Heart left ventricle (tissue), 16 donors: Measurements from ENCODE around the gene SEC24A. TPM values are rescaled to one million over a fixed set of nuclear protein-coding genes. Genes with fewer than 3 reads are reported as not detected.
"Not testable (repeated sequence)": the region's sequence is repeated elsewhere in the genome, so short reads cannot be mapped to it uniquely, and the experiment has no call there.

Experiments
- ATAC-seq, 4 donors: fragments of 200-7000 bp; cut with Tn5 transposase; one replicate each; pipeline ENCODE4 v1.9.1; 2020 to 2022; ENCODE audit warnings: moderate library complexity in 4 of 4, mild to moderate bottlenecking in 3 of 4, moderate number of reproducible peaks in 1 of 4
- DNase-seq, 5 donors: peaks; one replicate each; pipeline ENCODE4 v3.0.0-alpha.2; 2020
- H3K27ac ChIP-seq, 12 donors: fragments of 200-600 bp; sonication (generic) in 4 of 12; one replicate each; pipeline versions ENCODE4 v1.5.0 to v1.8.0; 2016 to 2022; ENCODE audit warnings: mild to moderate bottlenecking in 2 of 12
- H3K27me3 ChIP-seq, 9 donors: fragments of 200-600 bp; sonication (generic) in 2 of 9; one replicate each; pipeline versions ENCODE4 v1.5.1 to v1.8.0; 2016 to 2022; ENCODE audit warnings: mild to moderate bottlenecking in 3 of 9
- H3K36me3 ChIP-seq, 9 donors: fragments of 200-600 bp; sonication (generic) in 2 of 9; one replicate each; pipeline versions ENCODE4 v1.5.0 to v1.8.0; 2018 to 2022; ENCODE audit warnings: mild to moderate bottlenecking in 2 of 9
- H3K4me1 ChIP-seq, 12 donors: fragments of 200-600 bp; sonication (generic) in 4 of 12; one replicate each; pipeline versions ENCODE4 v1.5.0 to v1.8.0; 2016 to 2022; ENCODE audit warnings: mild to moderate bottlenecking in 3 of 12
- H3K4me3 ChIP-seq, 12 donors: fragments of 200-600 bp; sonication (generic) in 4 of 12; one replicate each; pipeline versions ENCODE4 v1.5.0 to v1.8.0; 2017 to 2022; ENCODE audit warnings: mild to moderate bottlenecking in 9 of 12, moderate library complexity in 4 of 12
- H3K9me3 ChIP-seq, 12 donors: fragments of 200-600 bp; sonication (generic) in 4 of 12; one replicate each; pipeline versions ENCODE4 v1.5.0 to v1.8.0; 2016 to 2022; ENCODE audit warnings: mild to moderate bottlenecking in 1 of 12
- CTCF ChIP-seq, 12 donors: fragments of 200-600 bp; sonication (generic) in 4 of 12; IDR thresholded peaks; one replicate each; pipeline versions ENCODE4 v1.5.0 to v1.8.0; 2018 to 2022; ENCODE audit warnings: antibody characterized with exemption in 12 of 12, mild to moderate bottlenecking in 5 of 12
- POLR2A ChIP-seq, 2 donors: fragments of 450-650 bp; IDR thresholded peaks; one replicate each; pipeline ENCODE4 v1.6.1; 2017; ENCODE audit warnings: antibody characterized with exemption in 2 of 2, mild to moderate bottlenecking in 2 of 2, moderate library complexity in 2 of 2
- WGBS, 4 donors: extraction: QIAGEN DNeasy Blood & Tissue Kit in 2 of 4; methylation state at CpG; one replicate each; pipeline versions ENCODE4 v1.1.5 to v1.1.7; 2013 to 2018; 5-methylcytosine and 5-hydroxymethylcytosine counted together
- intact Hi-C, 10 donors: fragments of 100-400 bp; cut with DNase I; formaldehyde crosslinking; loops; one replicate each; pipeline versions ENCODE4 v1.11.1 to v1.14.2; 2022
- polyA plus RNA-seq, 2 donors: library from polyadenylated mRNA; stranded (reverse); fragments of 200-250 nt; gene quantifications; one replicate each; pipeline ENCODE4 v1.2.3, GENCODE V29; 2013
- total RNA-seq, 9 donors: library from RNA; depleted of rRNA in 2 of 9; stranded (reverse); fragments of >200 nt in 2 of 9; fragmentation: NEBNext Ultra II Directional in 3 of 9; extraction: Animal tissue kit (Norgen Biotek cat#: 25700) in 3 of 9; gene quantifications; one replicate each; pipeline versions ENCODE4 v1.1.0 to v1.2.4, GENCODE V29; 2016 to 2023
- donor health status: ischemic (EF 13 %, LVEDD 7.1; RV severe dilation, severe dysfunction).
- donor health status: healthy with polysubstance abuse.
- donor health status: DM: no; HTN: yes; CAD: no.
- donor health status: DM: no; HTN: no; CAD: no.
- donor health status: ischemic (EF 25% LVEDD 6.9; RV normal size, moderate dysfunction).
- donor health status: ischemic (EF 25% LVEDD 5.7; RV mildly dilated, moderate dysfunction).
- donor health status: healthy.
- donor health status: DM: yes; HTN: yes; CAD: no.
- donor health status: ischemic (EF 35%, LVEDD 5.7; RV mildly dilated, moderate dysfunction).
- donor health status: nonischemic (EF 11% LVEDD 7.7; RV severe dilation, severe dysfunction).
- donor health status: DM: yes; HTN: yes; CAD: no.
- donor health status: PGD.
- donor health status: ischemic (EF 29% LVEDD 5.4; RV normal size, mild dysfunction).
- donor health status: nonischemic (EF 23%, LVEDD 6.1; RV moderate dilation, normal function).

The SEC24A gene
- total and polyA plus RNA-seq, 11 donors, result 2.2 to 15.7 (median 8.6) TPM

GRCh38 chr5:134626369-134627014 lies 22.1 kb upstream of the SEC24A start:
- ATAC-seq (peak in 2 of 4 donors; percentile 29 to 68), DNase-seq (no peak)
- no peak overlapping the region for H3K4me3 ChIP-seq
- TF ChIP-seq POLR2A (IDR thresholded peaks at IDR 0.05) (no peak), CTCF (IDR thresholded peaks at IDR 0.05) (no peak)
- WGBS, 4 donors, result 48 to 54% (median 50%) methylated on average over 2 of the region's 2 CpGs
- intact Hi-C loops, result no loop called here
- H3K36me3 ChIP-seq, result peaks cover 0 to 42% (median 25%) of the 10 kb centered on the region in 9 donors
- H3K4me1 ChIP-seq, result peaks cover 0 to 25% (median 9%) of the 10 kb centered on the region in 12 donors
- H3K9me3 ChIP-seq, result no peaks in the 10 kb centered on the region
- H3K27me3 ChIP-seq, result no peaks in the 10 kb centered on the region
- peak overlapping the region in 2 of 12 donors; percentile 28 to 37 for H3K27ac ChIP-seq

DNA sequence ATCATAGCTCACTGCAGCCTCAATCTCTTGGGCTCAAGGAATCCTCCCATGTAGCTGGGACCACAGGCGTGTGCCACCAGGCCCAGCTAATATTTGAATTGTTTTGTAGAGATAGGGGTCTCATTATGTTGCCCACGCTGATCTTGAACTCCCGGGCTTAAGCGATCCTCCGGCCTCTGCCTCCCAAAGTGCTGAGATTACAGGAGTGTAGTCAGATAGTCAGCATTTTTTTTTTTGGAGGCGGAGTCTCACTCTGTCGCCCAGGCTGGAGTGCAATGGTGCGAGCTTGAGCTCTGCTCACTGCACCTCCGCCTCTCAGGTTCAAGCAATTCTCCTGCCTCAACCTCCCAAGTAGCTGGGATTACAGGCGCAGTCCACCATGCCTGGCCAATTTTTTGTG lies 14.4 kb upstream of the SEC24A start:
- no peak overlapping the region for H3K27ac ChIP-seq
- no peaks in the 10 kb centered on the region for H3K9me3 ChIP-seq
- ATAC-seq, result no peak
- no peak for TF ChIP-seq CTCF (IDR thresholded peaks at IDR 0.05)
- no peak for TF ChIP-seq POLR2A (IDR thresholded peaks at IDR 0.05)
- H3K4me1 ChIP-seq, result peaks cover 0 to 23% (median 11%) of the 10 kb centered on the region in 12 donors
- H3K4me3 ChIP-seq, result no peak overlapping the region
- intact Hi-C loops, result no loop called here
- DNase-seq, result no peak
- WGBS, 4 donors, result 83 to 90% (median 88%) methylated on average over 10 of the region's 10 CpGs
- no peaks in the 10 kb centered on the region for H3K36me3 ChIP-seq
- H3K27me3 ChIP-seq, result no peaks in the 10 kb centered on the region

DNA sequence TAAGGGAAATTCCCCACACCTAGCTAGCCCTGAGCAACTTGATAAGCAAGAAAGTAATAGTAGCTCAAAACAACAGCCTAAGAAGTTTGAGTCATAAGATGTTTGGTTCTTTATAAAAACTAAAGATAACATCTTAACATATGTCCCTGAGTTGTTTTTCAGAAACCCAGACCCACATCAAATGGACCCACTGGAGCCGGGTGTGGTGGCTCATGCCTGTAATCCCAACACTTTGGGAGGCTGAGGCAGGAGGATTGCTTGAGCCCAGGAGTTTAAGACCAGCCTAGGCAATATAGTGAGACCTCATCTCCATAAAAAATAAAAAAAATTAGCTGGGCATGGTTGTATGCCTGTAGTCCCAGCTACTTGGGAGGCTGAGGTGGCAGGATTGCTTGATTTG lies 13.2 kb upstream of the SEC24A start:
- H3K27me3 ChIP-seq, H3K36me3 ChIP-seq, H3K4me3 ChIP-seq, H3K9me3 ChIP-seq, DNase-seq, intact Hi-C loops, H3K27ac ChIP-seq, ATAC-seq: not testable (repeated sequence)
- WGBS, 4 donors, result 79 to 95% (median 94%) methylated on average over 1 of the region's 1 CpG
- H3K4me1 ChIP-seq, result peaks cover 0 to 23% (median 11%) of the 10 kb centered on the region in 12 donors

DNA sequence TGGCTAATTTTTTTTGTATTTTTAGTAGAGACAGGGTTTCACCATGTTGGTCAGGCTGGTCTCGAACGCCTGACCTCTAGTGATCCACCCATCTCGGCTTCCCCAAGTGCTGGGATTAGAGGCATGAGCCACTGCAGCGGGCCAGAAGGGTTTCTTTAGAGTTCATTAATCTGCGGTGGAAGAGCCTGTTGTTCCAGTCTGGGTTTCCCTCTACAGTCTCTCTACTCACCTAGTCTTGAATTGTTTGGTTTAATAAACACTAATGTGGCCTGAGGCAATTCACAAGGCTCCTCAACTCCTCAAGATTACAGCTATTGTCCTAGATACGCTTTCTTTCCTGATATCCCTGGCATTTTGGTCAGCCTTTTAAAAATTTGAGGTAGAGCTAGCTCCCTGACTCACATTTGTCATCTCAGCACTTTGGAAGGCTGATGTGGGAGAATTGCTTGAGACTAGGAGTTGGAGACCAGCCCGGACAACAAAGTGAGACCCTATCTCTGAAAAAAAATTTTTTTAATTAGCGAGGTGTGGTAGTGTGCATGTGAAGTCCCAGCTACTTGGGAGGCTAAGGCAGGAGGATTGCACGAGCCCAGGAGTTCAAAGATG lies 11.4 kb upstream of the SEC24A start:
- H3K27ac ChIP-seq, result no peak overlapping the region
- TF ChIP-seq POLR2A (IDR thresholded peaks at IDR 0.05), result no peak
- TF ChIP-seq CTCF (IDR thresholded peaks at IDR 0.05), result no peak
- intact Hi-C loops, result no loop called here
- H3K4me3 ChIP-seq, result no peak overlapping the region
- H3K36me3 ChIP-seq, result no peaks in the 10 kb centered on the region
- ATAC-seq (no peak), DNase-seq (no peak)
- 85 to 89% (median 85%) methylated on average over 9 of the region's 9 CpGs for WGBS, 4 donors
- H3K4me1 ChIP-seq, result peaks cover 0 to 5% (median 0%) of the 10 kb centered on the region in 12 donors
- H3K27me3 ChIP-seq, result no peaks in the 10 kb centered on the region
- no peaks in the 10 kb centered on the region for H3K9me3 ChIP-seq
